ENCODE data around the gene GATAD2A. TPM values are rescaled to one million over a fixed set of nuclear protein-coding genes. Genes with fewer than 3 reads are reported as not detected.

GATAD2A gene
- total and polyA plus RNA-seq, 2 of the 13 experiments (the other 11 are each of a cell fraction or from before 2014, with no cell fraction given) = 16.8 to 28.6 TPM

- no peak for TF ChIP-seq FOXP1 (IDR thresholded peaks at IDR 0.05)
- TF ChIP-seq FOXP1 (CRISPR knock-in tag; IDR thresholded peaks at IDR 0.05) = no peak
- peak; percentile 97 for TF ChIP-seq ZNF354B (CRISPR knock-in tag; IDR thresholded peaks at IDR 0.05)
- TF ChIP-seq ZNF775 (CRISPR knock-in tag; IDR thresholded peaks at IDR 0.05; ENCODE audit: borderline replicate concordance) = no peak; the same call in 1 of the 2 replicates
- peak; percentile 88 for TF ChIP-seq HDAC1 (CRISPR knock-in tag; IDR thresholded peaks at IDR 0.05)
- TF ChIP-seq ZNF251 (CRISPR knock-in tag; IDR thresholded peaks at IDR 0.05) = peak; percentile 95
- TF ChIP-seq SP4 (CRISPR knock-in tag; IDR thresholded peaks at IDR 0.05) = peak; percentile 99
- no peak for TF ChIP-seq ZC3H4 (CRISPR knock-in tag; IDR thresholded peaks at IDR 0.05; ENCODE audit: borderline replicate concordance)
- no peak for TF ChIP-seq ZNF652 (CRISPR knock-in tag; IDR thresholded peaks at IDR 0.05; ENCODE audit: borderline replicate concordance, low read depth)
- no peak for TF ChIP-seq ZNF672 (CRISPR knock-in tag; IDR thresholded peaks at IDR 0.05)
- no peak; the same call in 1 of the 2 replicates for TF ChIP-seq NR2F2 (IDR thresholded peaks at IDR 0.05; ENCODE audit: borderline replicate concordance, low read depth)
- no peak for TF ChIP-seq ZNF282 (IDR thresholded peaks at IDR 0.05; ENCODE audit: partially characterized antibody)
- no peak for TF ChIP-seq ZNF550 (CRISPR knock-in tag; IDR thresholded peaks at IDR 0.05; ENCODE audit: borderline replicate concordance)
- peak; percentile 86 for TF ChIP-seq HDAC2 (CRISPR knock-in tag; IDR thresholded peaks at IDR 0.05)
- TF ChIP-seq ZNF646 (CRISPR knock-in tag; IDR thresholded peaks at IDR 0.05) = no peak
- TF ChIP-seq PLRG1 (conservative IDR thresholded peaks at IDR 0.05) = no peak
- TF ChIP-seq ZNF552 (CRISPR knock-in tag; IDR thresholded peaks at IDR 0.05; ENCODE audit: borderline replicate concordance) = peak; percentile 91; the same call in 1 of the 2 replicates
- 0 out of 2 replicates have a peak, but pooled peaks have one; percentile 46 for TF ChIP-seq ZNF326 (CRISPR knock-in tag; IDR thresholded peaks at IDR 0.05; ENCODE audit: borderline replicate concordance)
- no peak for TF ChIP-seq CSRNP2 (CRISPR knock-in tag; conservative IDR thresholded peaks at IDR 0.05; ENCODE audit: low read depth)
- peak; percentile 58; the same call in 1 of the 2 replicates for TF ChIP-seq FOXA3 (CRISPR knock-in tag; IDR thresholded peaks at IDR 0.05)
- 0 out of 2 replicates have a peak, but pooled peaks have one; percentile 39 for TF ChIP-seq GPN1 (CRISPR knock-in tag; IDR thresholded peaks at IDR 0.05; ENCODE audit: borderline replicate concordance)
- TF ChIP-seq SIN3A (IDR thresholded peaks at IDR 0.05; ENCODE audit: borderline replicate concordance, low read depth, low read length) = no peak
- TF ChIP-seq ZSCAN31 (CRISPR knock-in tag; IDR thresholded peaks at IDR 0.05; ENCODE audit: low read depth) = peak; percentile 70; the same call in 1 of the 2 replicates
- TF ChIP-seq ZNF343 (CRISPR knock-in tag; IDR thresholded peaks at IDR 0.05) = peak; percentile 94; the same call in 1 of the 2 replicates
Observed at GRCh38 chr19:19404879-19405860, at the start of gene GATAD2A (continued).
